ENCODE data around the gene COL19A1. TPM values are rescaled to one million over a fixed set of nuclear protein-coding genes. Genes with fewer than 3 reads are reported as not detected.

The COL19A1 gene
- total and polyA plus RNA-seq, 2 experiments from 2014 or later, result not detected

DNA sequence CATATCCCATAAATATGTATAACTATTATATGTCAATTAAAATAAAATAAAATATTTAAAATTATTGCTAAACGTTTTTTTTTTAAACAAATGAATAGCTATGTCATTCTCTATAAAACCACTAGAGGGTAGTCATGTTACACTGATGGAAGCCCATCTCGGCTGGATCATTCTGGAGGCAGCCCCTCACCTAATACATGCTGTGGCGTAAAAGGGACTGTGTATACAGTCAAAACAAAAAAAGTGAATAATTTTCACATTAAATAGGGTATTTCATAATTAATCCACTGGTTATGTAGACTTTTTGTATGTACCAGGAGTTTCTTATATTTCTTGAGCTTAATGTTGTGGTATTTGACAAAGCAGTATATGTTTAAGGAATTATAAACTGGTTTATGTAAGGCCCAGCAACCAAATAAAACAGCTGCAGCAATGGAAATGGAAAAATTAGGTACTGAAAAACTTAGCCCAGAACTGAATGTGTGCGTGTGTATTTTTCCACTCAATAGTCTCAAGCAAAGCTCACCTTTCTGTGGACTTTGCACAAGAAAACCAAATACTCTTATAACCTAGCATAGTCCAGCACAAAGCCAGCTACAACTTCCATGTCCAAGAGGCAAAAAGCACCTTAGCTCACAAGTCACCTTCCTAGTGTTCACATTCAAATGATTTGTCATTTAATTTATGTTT is 354.8 kb downstream of the COL19A1 start (continued):
- TF ChIP-seq, protein P1, sequence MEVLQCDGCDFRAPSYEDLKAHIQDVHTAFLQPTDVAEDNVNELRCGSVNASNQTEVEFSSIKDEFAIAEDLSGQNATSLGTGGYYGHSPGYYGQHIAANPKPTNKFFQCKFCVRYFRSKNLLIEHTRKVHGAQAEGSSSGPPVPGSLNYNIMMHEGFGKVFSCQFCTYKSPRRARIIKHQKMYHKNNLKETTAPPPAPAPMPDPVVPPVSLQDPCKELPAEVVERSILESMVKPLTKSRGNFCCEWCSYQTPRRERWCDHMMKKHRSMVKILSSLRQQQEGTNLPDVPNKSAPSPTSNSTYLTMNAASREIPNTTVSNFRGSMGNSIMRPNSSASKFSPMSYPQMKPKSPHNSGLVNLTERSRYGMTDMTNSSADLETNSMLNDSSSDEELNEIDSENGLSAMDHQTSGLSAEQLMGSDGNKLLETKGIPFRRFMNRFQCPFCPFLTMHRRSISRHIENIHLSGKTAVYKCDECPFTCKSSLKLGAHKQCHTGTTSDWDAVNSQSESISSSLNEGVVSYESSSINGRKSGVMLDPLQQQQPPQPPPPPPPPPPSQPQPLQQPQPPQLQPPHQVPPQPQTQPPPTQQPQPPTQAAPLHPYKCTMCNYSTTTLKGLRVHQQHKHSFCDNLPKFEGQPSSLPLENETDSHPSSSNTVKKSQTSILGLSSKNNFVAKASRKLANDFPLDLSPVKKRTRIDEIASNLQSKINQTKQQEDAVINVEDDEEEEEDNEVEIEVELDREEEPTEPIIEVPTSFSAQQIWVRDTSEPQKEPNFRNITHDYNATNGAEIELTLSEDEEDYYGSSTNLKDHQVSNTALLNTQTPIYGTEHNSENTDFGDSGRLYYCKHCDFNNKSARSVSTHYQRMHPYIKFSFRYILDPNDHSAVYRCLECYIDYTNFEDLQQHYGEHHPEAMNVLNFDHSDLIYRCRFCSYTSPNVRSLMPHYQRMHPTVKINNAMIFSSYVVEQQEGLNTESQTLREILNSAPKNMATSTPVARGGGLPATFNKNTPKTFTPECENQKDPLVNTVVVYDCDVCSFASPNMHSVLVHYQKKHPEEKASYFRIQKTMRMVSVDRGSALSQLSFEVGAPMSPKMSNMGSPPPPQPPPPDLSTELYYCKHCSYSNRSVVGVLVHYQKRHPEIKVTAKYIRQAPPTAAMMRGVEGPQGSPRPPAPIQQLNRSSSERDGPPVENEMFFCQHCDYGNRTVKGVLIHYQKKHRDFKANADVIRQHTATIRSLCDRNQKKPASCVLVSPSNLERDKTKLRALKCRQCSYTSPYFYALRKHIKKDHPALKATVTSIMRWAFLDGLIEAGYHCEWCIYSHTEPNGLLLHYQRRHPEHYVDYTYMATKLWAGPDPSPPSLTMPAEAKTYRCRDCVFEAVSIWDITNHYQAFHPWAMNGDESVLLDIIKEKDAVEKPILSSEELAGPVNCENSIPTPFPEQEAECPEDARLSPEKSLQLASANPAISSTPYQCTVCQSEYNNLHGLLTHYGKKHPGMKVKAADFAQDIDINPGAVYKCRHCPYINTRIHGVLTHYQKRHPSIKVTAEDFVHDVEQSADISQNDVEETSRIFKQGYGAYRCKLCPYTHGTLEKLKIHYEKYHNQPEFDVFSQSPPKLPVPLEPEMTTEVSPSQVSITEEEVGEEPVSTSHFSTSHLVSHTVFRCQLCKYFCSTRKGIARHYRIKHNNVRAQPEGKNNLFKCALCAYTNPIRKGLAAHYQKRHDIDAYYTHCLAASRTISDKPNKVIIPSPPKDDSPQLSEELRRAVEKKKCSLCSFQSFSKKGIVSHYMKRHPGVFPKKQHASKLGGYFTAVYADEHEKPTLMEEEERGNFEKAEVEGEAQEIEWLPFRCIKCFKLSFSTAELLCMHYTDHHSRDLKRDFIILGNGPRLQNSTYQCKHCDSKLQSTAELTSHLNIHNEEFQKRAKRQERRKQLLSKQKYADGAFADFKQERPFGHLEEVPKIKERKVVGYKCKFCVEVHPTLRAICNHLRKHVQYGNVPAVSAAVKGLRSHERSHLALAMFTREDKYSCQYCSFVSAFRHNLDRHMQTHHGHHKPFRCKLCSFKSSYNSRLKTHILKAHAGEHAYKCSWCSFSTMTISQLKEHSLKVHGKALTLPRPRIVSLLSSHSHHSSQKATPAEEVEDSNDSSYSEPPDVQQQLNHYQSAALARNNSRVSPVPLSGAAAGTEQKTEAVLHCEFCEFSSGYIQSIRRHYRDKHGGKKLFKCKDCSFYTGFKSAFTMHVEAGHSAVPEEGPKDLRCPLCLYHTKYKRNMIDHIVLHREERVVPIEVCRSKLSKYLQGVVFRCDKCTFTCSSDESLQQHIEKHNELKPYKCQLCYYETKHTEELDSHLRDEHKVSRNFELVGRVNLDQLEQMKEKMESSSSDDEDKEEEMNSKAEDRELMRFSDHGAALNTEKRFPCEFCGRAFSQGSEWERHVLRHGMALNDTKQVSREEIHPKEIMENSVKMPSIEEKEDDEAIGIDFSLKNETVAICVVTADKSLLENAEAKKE (CRISPR knock-in tag; IDR thresholded peaks at IDR 0.05), result no peak

DNA sequence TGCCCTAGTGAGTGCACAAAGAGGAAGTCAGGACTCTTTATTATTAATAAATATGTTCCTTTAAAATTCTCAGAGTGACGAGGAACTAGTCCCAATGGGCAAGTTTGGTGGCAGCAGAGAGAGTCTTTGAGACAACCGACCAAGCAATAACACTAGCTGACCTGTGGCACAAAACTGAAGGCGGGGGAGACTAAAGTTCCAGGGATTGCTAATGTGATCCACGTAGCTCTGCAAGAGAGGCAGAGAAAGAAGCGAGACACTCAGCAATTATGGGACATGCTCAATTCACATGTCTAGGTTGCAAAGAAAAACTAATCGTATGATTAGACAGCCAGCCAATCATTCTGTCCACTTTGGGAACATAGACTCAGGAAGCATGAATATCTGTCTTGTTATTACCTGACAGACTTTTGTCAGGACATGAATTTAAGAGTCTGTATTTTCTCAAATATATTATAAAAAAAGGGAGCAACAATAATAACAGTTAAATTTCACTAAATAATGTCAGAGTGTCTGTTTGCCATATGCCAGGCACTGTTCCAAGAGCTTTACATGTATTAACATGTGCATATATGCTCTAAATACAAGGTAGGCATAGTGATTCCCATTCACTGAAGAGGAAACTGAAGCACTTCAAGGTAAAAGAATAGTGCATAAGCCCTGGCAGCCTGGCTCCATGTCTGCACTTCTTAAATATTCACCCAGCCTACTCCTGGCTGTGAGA is 355.5 kb downstream of the COL19A1 start:
- Histone ChIP-seq H3K4me3 (no peak overlapping the region), H3K9me2 (ENCODE audit: insufficient read depth) (no peaks in the 10 kb centered on the region), H3K4me1 (ENCODE audit: insufficient read depth) (no peaks in the 10 kb centered on the region), H4K20me1 (replicated peaks; ENCODE audit: insufficient read depth) (no peaks in the 10 kb centered on the region), H3K27ac (ENCODE audit: low read depth) (0 out of 2 replicates have a peak overlapping the region, but pooled peaks have one; percentile 28), H3F3A (replicated peaks; ENCODE audit: low read depth) (no peaks in the 10 kb centered on the region), H3K27me3 (ENCODE audit: insufficient read depth) (no peaks in the 10 kb centered on the region), H3K79me2 (replicated peaks; ENCODE audit: insufficient read depth) (no peaks in the 10 kb centered on the region), H2AFZ (no peak overlapping the region), H3K36me3 (ENCODE audit: insufficient read depth) (no peaks in the 10 kb centered on the region), H3K4me2 (no peak overlapping the region)
- DNase-seq (ENCODE audit: low spot score) (no peak), ATAC-seq (no peak)
- Mint-ChIP-seq H3K36me3 (ENCODE audit: low read depth) (no peaks in the 10 kb centered on the region), H3K27me3 (ENCODE audit: insufficient read depth, low read depth, poor library complexity) (peaks cover 2% of the 10 kb centered on the region), H3K4me1 (no peaks in the 10 kb centered on the region; the same call in 2 of the 3 replicates), H3K27ac (no peak overlapping the region), H3K4me3 (no peak overlapping the region), H3K9me3 (no peaks in the 10 kb centered on the region; the same call in 2 of the 3 replicates)
- TF ChIP-seq, protein P2, sequence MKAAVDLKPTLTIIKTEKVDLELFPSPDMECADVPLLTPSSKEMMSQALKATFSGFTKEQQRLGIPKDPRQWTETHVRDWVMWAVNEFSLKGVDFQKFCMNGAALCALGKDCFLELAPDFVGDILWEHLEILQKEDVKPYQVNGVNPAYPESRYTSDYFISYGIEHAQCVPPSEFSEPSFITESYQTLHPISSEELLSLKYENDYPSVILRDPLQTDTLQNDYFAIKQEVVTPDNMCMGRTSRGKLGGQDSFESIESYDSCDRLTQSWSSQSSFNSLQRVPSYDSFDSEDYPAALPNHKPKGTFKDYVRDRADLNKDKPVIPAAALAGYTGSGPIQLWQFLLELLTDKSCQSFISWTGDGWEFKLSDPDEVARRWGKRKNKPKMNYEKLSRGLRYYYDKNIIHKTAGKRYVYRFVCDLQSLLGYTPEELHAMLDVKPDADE (IDR thresholded peaks at IDR 0.05), result no peak
- TF ChIP-seq EZH2 (IDR thresholded peaks at IDR 0.05; ENCODE audit: low read depth, unreplicated experiment), result no peak
- TF ChIP-seq POLR2AphosphoS5 (IDR thresholded peaks at IDR 0.05; ENCODE audit: low read depth), result no peak
- TF ChIP-seq, protein P3, sequence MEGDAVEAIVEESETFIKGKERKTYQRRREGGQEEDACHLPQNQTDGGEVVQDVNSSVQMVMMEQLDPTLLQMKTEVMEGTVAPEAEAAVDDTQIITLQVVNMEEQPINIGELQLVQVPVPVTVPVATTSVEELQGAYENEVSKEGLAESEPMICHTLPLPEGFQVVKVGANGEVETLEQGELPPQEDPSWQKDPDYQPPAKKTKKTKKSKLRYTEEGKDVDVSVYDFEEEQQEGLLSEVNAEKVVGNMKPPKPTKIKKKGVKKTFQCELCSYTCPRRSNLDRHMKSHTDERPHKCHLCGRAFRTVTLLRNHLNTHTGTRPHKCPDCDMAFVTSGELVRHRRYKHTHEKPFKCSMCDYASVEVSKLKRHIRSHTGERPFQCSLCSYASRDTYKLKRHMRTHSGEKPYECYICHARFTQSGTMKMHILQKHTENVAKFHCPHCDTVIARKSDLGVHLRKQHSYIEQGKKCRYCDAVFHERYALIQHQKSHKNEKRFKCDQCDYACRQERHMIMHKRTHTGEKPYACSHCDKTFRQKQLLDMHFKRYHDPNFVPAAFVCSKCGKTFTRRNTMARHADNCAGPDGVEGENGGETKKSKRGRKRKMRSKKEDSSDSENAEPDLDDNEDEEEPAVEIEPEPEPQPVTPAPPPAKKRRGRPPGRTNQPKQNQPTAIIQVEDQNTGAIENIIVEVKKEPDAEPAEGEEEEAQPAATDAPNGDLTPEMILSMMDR (conservative IDR thresholded peaks at IDR 0.05; ENCODE audit: low read depth in 2 of 2), result no peak
- no peak for TF ChIP-seq NANOG (IDR thresholded peaks at IDR 0.05; ENCODE audit: borderline replicate concordance)

Measured in GM23338 (cell line).